ENCODE data around the gene BTBD2.
"Not testable (repeated sequence)": the region's sequence is repeated elsewhere in the genome, so short reads cannot be mapped to it uniquely, and the experiment has no call there.

Gene BTBD2

GRCh38 chr19:2014131-2014571, 1.4 kb downstream of the BTBD2 start:
- no peak for DNase-seq (ENCODE audit: low spot score)

GRCh38 chr19:2013683-2013961, 1.9 kb downstream of the BTBD2 start:
- DNase-seq (ENCODE audit: low spot score), result no peak

GRCh38 chr19:2012941-2013682, 2.4 kb downstream of the BTBD2 start:
- DNase-seq (ENCODE audit: low spot score), result no peak

- no peak for DNase-seq (ENCODE audit: low spot score)
These were observed 4.3 kb downstream of the BTBD2 start for GRCh38 chr19:2011169-2011568.

- DNase-seq (ENCODE audit: low spot score), result no peak
These were observed 5.3 kb downstream of the BTBD2 start for GRCh38 chr19:2010135-2010668.

- no peak for DNase-seq (ENCODE audit: low spot score)
These were observed 11.6 kb downstream of the BTBD2 start for GRCh38 chr19:2003874-2004273.

- no peak for DNase-seq (ENCODE audit: low spot score)
These were observed 15.5 kb downstream of the BTBD2 start for GRCh38 chr19:1999856-2000515.

- DNase-seq (ENCODE audit: low spot score), result no peak
These were observed 16.5 kb downstream of the BTBD2 start for GRCh38 chr19:1998712-1999708.

- no peak for DNase-seq (ENCODE audit: low spot score)
These were observed 17.9 kb downstream of the BTBD2 start for GRCh38 chr19:1997353-1998233.

- DNase-seq (ENCODE audit: low spot score), result no peak
These were observed 22.7 kb downstream of the BTBD2 start for GRCh38 chr19:1992759-1993260.

- no peak for DNase-seq (ENCODE audit: low spot score)
These were observed 24.2 kb downstream of the BTBD2 start for GRCh38 chr19:1991018-1991913.

GRCh38 chr19:1990230-1991017, 25.1 kb downstream of the BTBD2 start:
- DNase-seq (ENCODE audit: low spot score), result no peak

- no peak for DNase-seq (ENCODE audit: low spot score)
These were observed 25.8 kb downstream of the BTBD2 start for GRCh38 chr19:1989513-1990229.

- DNase-seq (ENCODE audit: low spot score), result not testable (repeated sequence)
These were observed 27.1 kb downstream of the BTBD2 start for GRCh38 chr19:1988464-1988863.

GRCh38 chr19:1987197-1988187, 28.0 kb downstream of the BTBD2 start:
- no peak for DNase-seq (ENCODE audit: low spot score)

GRCh38 chr19:1986357-1987162, 29.0 kb downstream of the BTBD2 start:
- no peak for DNase-seq (ENCODE audit: low spot score)
